ENCODE data around the gene CDR2.

- TF ChIP-seq CTCF (conservative IDR thresholded peaks at IDR 0.05) (no peak), EZH2 (IDR thresholded peaks at IDR 0.05; ENCODE audit: low read depth) (no peak)
Observed at GRCh38 chr16:22311520-22311919, 62.9 kb downstream of the CDR2 start.
